HUES6 (cell line): ENCODE measurements around the gene NR2C2.

Source experiments
- H3K27ac ChIP-seq: 2 replicates; pipeline ENCODE4 v1.7.0; 2013; ENCODE audit warnings: low read depth, mild to moderate bottlenecking, low read length, inconsistent platforms
- H3K27me3 ChIP-seq: 2 replicates; pipeline ENCODE4 v1.6.1; 2013; ENCODE audit warnings: low read length; ENCODE audit not compliant: control insufficient read depth, insufficient read depth
- H3K36me3 ChIP-seq: 2 replicates; pipeline ENCODE4 v1.6.1; 2013; ENCODE audit warnings: low read length; ENCODE audit not compliant: control insufficient read depth, insufficient read depth
- H3K4me1 ChIP-seq: 2 replicates; pipeline ENCODE4 v1.6.1; 2013; ENCODE audit warnings: low read length; ENCODE audit not compliant: control insufficient read depth, insufficient read depth
- H3K4me3 ChIP-seq: 2 replicates; pipeline ENCODE4 v1.5.1; 2013; ENCODE audit warnings: low read depth, low read length
- H3K9ac ChIP-seq: one replicate; pipeline ENCODE4 v1.6.1; 2013; ENCODE audit warnings: mild to moderate bottlenecking, low read length
- H3K9me3 ChIP-seq: 2 replicates; pipeline ENCODE4 v1.6.1; 2013; ENCODE audit warnings: low read depth, low read length; ENCODE audit not compliant: control insufficient read depth, insufficient read depth

Gene NR2C2

DNA sequence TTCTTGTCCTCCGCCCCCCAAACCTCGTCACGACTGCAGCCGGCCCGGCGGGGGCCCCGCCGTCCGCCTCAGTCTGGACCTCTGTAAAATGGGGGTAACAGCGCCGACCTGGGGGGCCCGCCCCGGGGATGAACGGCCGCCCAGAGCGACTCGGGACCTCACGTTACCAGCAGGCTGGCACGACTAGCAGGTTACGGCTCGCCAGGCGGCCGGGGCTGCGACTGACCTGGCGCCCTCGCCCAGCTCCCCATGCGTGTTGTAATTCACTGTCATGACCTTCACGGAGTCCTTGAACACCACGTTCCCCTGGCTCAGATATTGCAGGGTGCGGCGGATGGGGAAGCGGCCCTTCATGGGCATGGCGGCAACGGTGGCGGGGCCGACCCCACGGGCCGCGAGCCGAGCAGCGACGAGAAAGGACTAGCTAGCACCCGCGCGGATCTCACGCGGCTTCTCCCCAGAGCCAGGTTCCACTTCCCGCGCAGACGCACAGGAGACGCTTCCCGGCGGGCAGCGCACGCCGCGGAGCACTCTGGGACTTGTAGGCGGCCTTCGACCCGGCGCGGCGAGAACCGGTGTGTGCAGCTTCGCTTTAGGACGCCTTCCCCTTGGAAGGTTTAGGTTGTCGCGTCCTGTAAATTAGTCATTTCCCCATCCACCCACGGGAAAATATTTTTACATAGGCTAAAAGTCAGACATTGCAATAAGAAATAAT lies 117.6 kb downstream of the NR2C2 start, which contains the start of gene MRPS25:
Gene MRPS25, minus strand, starts transcription at position 481 of the 715 bp plus-strand sequence. Its CDS starts 121 bp downstream, at position 360.
- peak within 1 kb of the TSS; percentile 87 for H3K4me3 ChIP-seq
- no peaks in the 10 kb centered on the region; the same call in 1 of the 2 replicates for H3K9me3 ChIP-seq
- peak within 1 kb of the TSS; percentile 98 for H3K9ac ChIP-seq
- peaks cover 6% of the 10 kb centered on the region for H3K36me3 ChIP-seq
- peak within 1 kb of the TSS; percentile 85 for H3K27ac ChIP-seq
- peaks cover 13% of the 10 kb centered on the region for H3K4me1 ChIP-seq
- no peaks in the 10 kb centered on the region for H3K27me3 ChIP-seq

DNA sequence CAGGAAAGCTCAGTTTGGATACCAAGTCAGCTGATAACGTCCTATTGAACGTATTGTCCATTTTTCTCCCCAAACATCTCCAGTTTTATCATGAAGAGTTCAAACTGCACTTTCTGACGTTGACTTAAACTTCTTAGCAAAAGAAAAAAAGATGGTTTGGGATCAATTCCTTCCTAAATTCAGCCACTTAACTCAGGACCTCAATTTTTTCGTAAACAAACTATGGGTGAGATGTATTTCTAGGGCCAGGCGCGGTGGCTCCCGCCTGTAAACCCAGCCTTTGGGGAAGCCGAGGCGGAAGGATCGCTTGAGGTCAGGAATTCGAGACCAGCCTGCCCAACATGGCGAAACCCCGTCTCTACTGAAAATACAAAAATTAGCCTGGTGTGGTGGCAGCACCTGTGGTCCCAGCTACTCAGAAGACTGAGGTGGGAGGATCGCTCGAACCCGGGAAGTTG lies 118.2 kb downstream of the NR2C2 start:
- Histone ChIP-seq H3K36me3 (peaks cover 6% of the 10 kb centered on the region), H3K27me3 (no peaks in the 10 kb centered on the region), H3K9me3 (no peaks in the 10 kb centered on the region; the same call in 1 of the 2 replicates), H3K4me1 (peaks cover 13% of the 10 kb centered on the region), H3K4me3 (peak overlapping the region; percentile 87), H3K27ac (no peak overlapping the region), H3K9ac (peak overlapping the region; percentile 98)

DNA sequence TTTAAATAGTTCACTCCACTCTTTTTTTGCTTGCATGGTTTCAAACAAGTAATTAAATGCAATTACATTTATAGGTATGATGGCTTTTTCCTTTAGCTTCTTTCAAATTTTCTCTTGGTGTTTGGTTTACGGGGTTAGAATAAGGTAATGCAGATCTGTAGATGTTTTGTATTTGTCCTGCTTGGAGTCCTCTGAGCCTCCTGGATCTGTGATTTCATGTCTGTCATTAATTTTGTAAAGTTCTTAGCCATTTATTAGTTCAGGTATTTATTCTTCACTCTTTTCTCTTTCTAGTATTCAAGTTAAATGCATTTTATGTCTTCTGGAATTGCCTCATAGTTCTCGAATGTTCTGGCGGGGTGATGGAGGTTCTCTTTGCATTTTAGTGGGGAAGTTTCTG lies 119.1 kb downstream of the NR2C2 start:
- Histone ChIP-seq H3K4me3 (no peak overlapping the region), H3K9me3 (no peaks in the 10 kb centered on the region; the same call in 1 of the 2 replicates), H3K27ac (no peak overlapping the region), H3K27me3 (no peaks in the 10 kb centered on the region), H3K9ac (no peak overlapping the region), H3K4me1 (peaks cover 13% of the 10 kb centered on the region), H3K36me3 (peaks cover 9% of the 10 kb centered on the region)

DNA sequence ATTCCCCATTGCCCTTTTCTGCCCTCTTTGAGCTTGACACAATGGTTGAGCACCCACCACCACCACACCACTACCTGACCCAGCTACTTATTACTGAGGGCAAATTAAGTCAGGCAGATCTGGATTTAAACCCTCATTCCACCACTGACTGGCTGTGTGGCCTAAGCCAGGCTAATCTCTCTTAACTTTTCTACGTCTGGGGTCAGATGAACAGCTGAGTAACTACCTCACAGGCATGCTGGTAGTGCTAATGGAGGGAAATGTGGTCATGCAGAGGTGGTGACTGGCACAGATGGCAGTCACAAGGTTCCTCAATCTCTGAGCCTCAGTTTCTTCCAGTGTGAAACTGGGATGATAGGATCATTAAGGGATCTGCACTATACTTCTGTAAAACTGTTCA lies 122.1 kb downstream of the NR2C2 start:
- Histone ChIP-seq H3K4me3 (no peak overlapping the region), H3K27me3 (no peaks in the 10 kb centered on the region), H3K4me1 (no peaks in the 10 kb centered on the region), H3K27ac (no peak overlapping the region), H3K36me3 (peaks cover 22% of the 10 kb centered on the region), H3K9me3 (no peaks in the 10 kb centered on the region), H3K9ac (no peak overlapping the region)

DNA sequence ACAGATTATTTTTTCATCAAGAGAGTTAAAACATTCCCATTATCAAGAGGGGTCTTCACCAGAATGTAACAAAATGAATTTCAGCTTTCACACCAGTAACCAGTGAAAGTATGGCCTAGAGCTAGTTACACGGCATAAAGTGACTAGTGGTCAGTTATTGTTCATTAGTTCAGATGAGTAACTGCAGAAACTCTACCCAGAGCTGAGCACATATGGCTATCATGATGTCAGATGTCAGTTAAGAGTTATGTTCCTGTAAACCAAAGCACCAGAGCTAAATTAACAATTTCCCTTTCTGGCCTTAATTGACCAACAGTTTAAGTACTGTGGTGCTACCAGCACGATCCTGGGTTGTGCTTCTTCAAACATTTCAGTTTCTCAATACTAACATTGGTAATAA lies 124.3 kb downstream of the NR2C2 start:
- no peak overlapping the region for H3K27ac ChIP-seq
- H3K9ac ChIP-seq: no peak overlapping the region
- H3K27me3 ChIP-seq: no peaks in the 10 kb centered on the region
- no peaks in the 10 kb centered on the region for H3K9me3 ChIP-seq
- H3K36me3 ChIP-seq: peaks cover 43% of the 10 kb centered on the region
- H3K4me1 ChIP-seq: no peaks in the 10 kb centered on the region
- H3K4me3 ChIP-seq: no peak overlapping the region

DNA sequence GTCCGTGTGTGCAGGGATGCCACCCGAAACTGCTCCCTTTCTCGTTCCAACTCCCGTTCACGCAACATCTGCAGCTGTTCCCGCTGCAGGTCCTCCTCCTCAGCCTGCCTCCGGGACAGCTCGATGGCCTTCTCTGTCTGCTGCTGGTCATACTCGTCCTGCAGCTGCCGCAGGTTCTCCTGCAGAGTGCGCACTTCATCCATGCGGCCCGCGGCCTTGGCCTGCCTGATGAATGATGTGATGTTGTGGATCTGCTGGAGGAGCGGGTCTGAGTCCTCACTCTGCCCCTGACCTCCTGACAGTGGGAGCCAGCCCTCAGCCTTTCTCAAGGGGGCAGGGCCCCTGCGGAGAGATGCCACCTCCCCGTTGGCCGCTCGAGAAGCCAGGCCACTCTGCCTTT lies 127.1 kb downstream of the NR2C2 start:
- H3K27ac ChIP-seq: no peak overlapping the region
- H3K27me3 ChIP-seq: no peaks in the 10 kb centered on the region
- H3K36me3 ChIP-seq: peaks cover 70% of the 10 kb centered on the region
- H3K4me1 ChIP-seq: no peaks in the 10 kb centered on the region
- H3K9me3 ChIP-seq: no peaks in the 10 kb centered on the region
- H3K9ac ChIP-seq: no peak overlapping the region
- H3K4me3 ChIP-seq: no peak overlapping the region

DNA sequence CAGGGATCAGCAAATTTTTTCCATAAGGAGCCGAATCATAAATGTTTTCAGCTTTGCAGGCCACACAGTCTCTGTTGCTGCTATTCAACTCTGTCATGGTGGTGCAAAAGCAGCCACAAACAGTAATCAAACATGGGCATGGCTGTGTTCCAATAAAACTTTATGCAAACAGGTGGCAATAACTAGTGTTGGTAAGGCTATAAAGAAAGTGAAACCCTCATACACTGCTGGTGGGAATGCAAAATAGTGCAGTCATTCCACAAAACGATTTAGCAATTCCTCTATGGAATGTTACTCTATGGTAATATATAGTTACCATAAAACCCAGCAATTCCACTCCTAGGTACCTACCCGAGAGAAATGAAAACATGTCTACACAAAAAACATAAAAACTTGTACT lies 131.7 kb downstream of the NR2C2 start:
- Histone ChIP-seq H3K9ac (no peak overlapping the region), H3K9me3 (no peaks in the 10 kb centered on the region), H3K4me1 (no peaks in the 10 kb centered on the region), H3K4me3 (no peak overlapping the region), H3K36me3 (peaks cover 92% of the 10 kb centered on the region), H3K27me3 (no peaks in the 10 kb centered on the region), H3K27ac (no peak overlapping the region)

DNA sequence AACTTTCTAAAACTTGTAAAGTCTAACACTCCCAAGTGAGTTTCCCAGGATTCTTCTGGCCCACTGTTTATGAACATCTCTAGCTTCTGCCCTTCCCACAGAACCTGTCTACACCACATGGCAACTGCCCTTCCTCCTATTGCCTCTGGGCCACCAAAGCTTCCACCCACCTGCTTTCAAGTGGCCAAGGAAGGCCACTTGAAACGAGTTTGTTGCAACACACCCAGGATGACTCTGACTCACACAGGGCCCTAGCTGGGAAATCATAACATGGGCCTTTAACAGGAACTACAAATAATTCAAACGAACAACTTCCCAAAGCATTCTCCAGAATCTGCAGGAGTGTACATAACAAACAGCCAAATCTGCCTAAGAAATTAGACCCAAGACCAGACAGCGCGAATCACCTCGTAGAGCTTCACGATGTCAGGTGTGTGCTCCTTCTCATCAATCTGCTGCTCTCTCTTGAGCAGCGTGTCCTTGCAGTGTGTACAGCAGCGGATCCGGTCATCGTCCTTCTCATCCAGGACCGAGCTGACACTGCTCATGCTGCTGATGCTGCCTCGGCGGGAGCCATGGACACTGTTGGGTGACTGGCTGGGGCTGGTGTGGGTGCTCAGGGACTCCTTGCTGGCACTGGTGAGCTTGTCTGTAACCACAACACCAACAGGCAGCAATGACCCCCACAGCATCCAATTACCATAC lies 134.7 kb downstream of the NR2C2 start:
- no peak overlapping the region for H3K27ac ChIP-seq
- no peak overlapping the region for H3K4me3 ChIP-seq
- H3K36me3 ChIP-seq: peaks cover 87% of the 10 kb centered on the region
- H3K9ac ChIP-seq: no peak overlapping the region
- H3K9me3 ChIP-seq: no peaks in the 10 kb centered on the region
- no peaks in the 10 kb centered on the region for H3K27me3 ChIP-seq
- H3K4me1 ChIP-seq: no peaks in the 10 kb centered on the region

DNA sequence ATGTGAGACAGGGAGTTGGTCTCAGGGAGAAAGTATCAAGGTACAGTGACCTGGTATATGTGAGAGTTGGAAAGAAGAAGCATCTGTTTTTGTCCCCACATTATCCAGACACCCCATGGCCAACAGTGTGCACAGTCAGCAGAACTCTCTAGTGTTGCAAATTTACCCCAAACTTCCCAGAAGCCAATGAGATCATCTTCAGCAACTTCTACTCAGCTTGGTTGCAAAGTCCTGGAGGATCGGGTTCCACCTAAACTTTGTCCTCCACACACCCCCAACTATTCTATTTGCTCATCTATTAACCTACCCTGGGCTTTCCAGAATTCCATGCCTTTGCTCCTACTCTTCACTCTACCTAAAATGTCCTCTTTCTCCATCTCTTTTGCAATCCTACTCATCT lies 135.9 kb downstream of the NR2C2 start:
- H3K4me1 ChIP-seq: no peaks in the 10 kb centered on the region
- H3K9me3 ChIP-seq: no peaks in the 10 kb centered on the region
- H3K4me3 ChIP-seq: no peak overlapping the region
- no peaks in the 10 kb centered on the region for H3K27me3 ChIP-seq
- H3K27ac ChIP-seq: no peak overlapping the region
- H3K36me3 ChIP-seq: peaks cover 83% of the 10 kb centered on the region
- no peak overlapping the region for H3K9ac ChIP-seq

DNA sequence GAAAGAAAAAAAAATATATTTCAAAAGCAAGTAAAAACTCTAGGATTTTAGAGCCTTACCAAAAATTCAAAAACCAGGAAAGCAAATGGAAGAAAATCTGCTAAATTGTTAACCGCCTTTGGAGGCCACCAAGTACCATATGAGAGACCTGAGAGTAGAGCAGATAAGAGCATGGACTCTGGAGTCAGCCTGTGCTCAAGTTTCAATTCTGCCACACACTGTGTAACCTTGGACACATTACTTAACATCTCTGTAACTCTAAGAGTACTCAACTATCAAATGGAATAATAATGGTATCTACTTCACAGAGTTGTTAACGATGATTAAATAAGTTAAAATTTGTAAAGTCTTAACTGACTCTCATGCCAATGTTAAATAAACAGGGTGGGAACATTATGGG lies 138.9 kb downstream of the NR2C2 start:
- no peak overlapping the region for H3K4me3 ChIP-seq
- no peaks in the 10 kb centered on the region for H3K4me1 ChIP-seq
- peaks cover 69% of the 10 kb centered on the region for H3K36me3 ChIP-seq
- no peak overlapping the region for H3K27ac ChIP-seq
- no peak overlapping the region for H3K9ac ChIP-seq
- no peaks in the 10 kb centered on the region for H3K9me3 ChIP-seq
- H3K27me3 ChIP-seq: no peaks in the 10 kb centered on the region

DNA sequence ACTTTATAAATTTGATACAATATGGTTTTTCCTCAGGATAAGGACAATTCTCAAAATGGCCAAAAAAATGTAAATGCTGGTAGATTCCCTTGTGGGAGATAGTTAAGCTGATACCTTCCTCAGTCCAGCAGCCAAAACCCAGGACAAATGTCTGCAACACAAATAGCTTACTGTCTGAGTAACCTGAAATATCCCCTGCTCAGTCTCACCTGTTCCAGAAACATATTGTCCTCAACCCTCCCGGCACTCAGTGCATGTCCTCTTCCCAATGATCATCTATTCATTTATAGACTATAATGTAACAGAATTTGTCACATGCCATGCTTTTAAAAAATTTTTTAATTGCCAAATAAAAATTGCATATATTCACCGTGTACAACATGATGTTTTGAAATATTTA lies 139.3 kb downstream of the NR2C2 start:
- H3K4me3 ChIP-seq: no peak overlapping the region
- H3K27me3 ChIP-seq: no peaks in the 10 kb centered on the region
- H3K36me3 ChIP-seq: peaks cover 69% of the 10 kb centered on the region
- no peaks in the 10 kb centered on the region for H3K4me1 ChIP-seq
- H3K27ac ChIP-seq: no peak overlapping the region
- no peak overlapping the region for H3K9ac ChIP-seq
- no peaks in the 10 kb centered on the region for H3K9me3 ChIP-seq
